ENCODE results near the gene PPFIBP2.

The PPFIBP2 gene

GRCh38 chr11:7635137-7635536 lies 121.3 kb downstream of the PPFIBP2 start:
- H3K9me2 ChIP-seq (ENCODE audit: low read depth, low read length) = no peaks in the 10 kb centered on the region
- no peak overlapping the region for H3K27ac ChIP-seq (ENCODE audit: low read depth, low read length, poor library complexity, severe bottlenecking)
- no peaks in the 10 kb centered on the region for H3K79me2 ChIP-seq (ENCODE audit: insufficient read depth, low read length)
- H3K4me2 ChIP-seq (ENCODE audit: low read length) = no peak overlapping the region
- TF ChIP-seq, protein P1, sequence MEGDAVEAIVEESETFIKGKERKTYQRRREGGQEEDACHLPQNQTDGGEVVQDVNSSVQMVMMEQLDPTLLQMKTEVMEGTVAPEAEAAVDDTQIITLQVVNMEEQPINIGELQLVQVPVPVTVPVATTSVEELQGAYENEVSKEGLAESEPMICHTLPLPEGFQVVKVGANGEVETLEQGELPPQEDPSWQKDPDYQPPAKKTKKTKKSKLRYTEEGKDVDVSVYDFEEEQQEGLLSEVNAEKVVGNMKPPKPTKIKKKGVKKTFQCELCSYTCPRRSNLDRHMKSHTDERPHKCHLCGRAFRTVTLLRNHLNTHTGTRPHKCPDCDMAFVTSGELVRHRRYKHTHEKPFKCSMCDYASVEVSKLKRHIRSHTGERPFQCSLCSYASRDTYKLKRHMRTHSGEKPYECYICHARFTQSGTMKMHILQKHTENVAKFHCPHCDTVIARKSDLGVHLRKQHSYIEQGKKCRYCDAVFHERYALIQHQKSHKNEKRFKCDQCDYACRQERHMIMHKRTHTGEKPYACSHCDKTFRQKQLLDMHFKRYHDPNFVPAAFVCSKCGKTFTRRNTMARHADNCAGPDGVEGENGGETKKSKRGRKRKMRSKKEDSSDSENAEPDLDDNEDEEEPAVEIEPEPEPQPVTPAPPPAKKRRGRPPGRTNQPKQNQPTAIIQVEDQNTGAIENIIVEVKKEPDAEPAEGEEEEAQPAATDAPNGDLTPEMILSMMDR (IDR thresholded peaks at IDR 0.05; ENCODE audit: low read length) = no peak
- TF ChIP-seq EZH2 (IDR thresholded peaks at IDR 0.05; ENCODE audit: borderline replicate concordance, low read length) = no peak
- H2AFZ ChIP-seq (ENCODE audit: low read length) = no peak overlapping the region
- no peaks in the 10 kb centered on the region for H4K20me1 ChIP-seq (ENCODE audit: insufficient read depth, low read length)
- H3K9me3 ChIP-seq (ENCODE audit: low read length) = no peaks in the 10 kb centered on the region
- H3K4me1 ChIP-seq (ENCODE audit: insufficient read depth, low read length, severe bottlenecking) = peaks cover 9% of the 10 kb centered on the region
- H3K4me3 ChIP-seq (ENCODE audit: low read depth, low read length, poor library complexity, severe bottlenecking) = no peak overlapping the region
- H3K9ac ChIP-seq (ENCODE audit: low read length) = no peak overlapping the region
- no peaks in the 10 kb centered on the region for H3F3A ChIP-seq (ENCODE audit: insufficient read depth, low read length)
- no peaks in the 10 kb centered on the region for H3K27me3 ChIP-seq (ENCODE audit: insufficient read depth, low read length)
- peaks cover 69% of the 10 kb centered on the region for H3K36me3 ChIP-seq (ENCODE audit: insufficient read depth, low read length)

- peaks cover 66% of the 10 kb centered on the region for H3K36me3 ChIP-seq (ENCODE audit: insufficient read depth, low read length)
- no peaks in the 10 kb centered on the region for H3K27me3 ChIP-seq (ENCODE audit: insufficient read depth, low read length)
- H3K4me2 ChIP-seq (ENCODE audit: low read length) = no peak overlapping the region
- H3K4me3 ChIP-seq (ENCODE audit: low read depth, low read length, poor library complexity, severe bottlenecking) = no peak overlapping the region
- H2AFZ ChIP-seq (ENCODE audit: low read length) = no peak overlapping the region
- H3F3A ChIP-seq (ENCODE audit: insufficient read depth, low read length) = no peaks in the 10 kb centered on the region
- H3K9me2 ChIP-seq (ENCODE audit: low read depth, low read length) = no peaks in the 10 kb centered on the region
- H3K9me3 ChIP-seq (ENCODE audit: low read length) = no peaks in the 10 kb centered on the region
- TF ChIP-seq EZH2 (IDR thresholded peaks at IDR 0.05; ENCODE audit: borderline replicate concordance, low read length) = no peak
- TF ChIP-seq, protein P1 (IDR thresholded peaks at IDR 0.05; ENCODE audit: low read length) = no peak
- H3K27ac ChIP-seq (ENCODE audit: low read depth, low read length, poor library complexity, severe bottlenecking) = no peak overlapping the region
- no peaks in the 10 kb centered on the region for H4K20me1 ChIP-seq (ENCODE audit: insufficient read depth, low read length)
- H3K4me1 ChIP-seq (ENCODE audit: insufficient read depth, low read length, severe bottlenecking) = peaks cover 9% of the 10 kb centered on the region
- H3K9ac ChIP-seq (ENCODE audit: low read length) = no peak overlapping the region
- no peaks in the 10 kb centered on the region for H3K79me2 ChIP-seq (ENCODE audit: insufficient read depth, low read length)
Measured at GRCh38 chr11:7635708-7636107, 121.9 kb downstream of the PPFIBP2 start.

DNA sequence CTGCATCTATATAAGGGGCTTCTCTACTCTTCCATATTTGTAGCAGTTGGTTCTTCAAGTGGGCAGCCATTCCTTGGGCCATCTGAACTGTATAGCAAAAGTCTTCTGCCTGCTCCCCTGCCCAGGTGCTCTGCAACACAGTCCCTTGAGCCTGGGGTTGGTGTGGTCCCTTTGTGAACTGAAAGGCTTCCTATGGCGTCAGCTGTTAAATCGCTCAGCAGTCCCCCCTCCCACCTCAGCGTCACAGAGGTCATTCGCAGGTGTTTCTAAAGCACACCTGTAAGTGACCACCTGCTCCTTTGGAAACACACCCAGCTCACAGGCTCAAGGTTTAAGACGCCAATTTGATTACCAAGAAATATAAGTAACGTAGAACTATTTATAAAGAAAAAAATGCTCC lies 122.6 kb downstream of the PPFIBP2 start:
- Histone ChIP-seq H3K9ac (ENCODE audit: low read length) (no peak overlapping the region), H3K9me3 (ENCODE audit: low read length) (no peaks in the 10 kb centered on the region), H3K4me3 (ENCODE audit: low read depth, low read length, poor library complexity, severe bottlenecking) (no peak overlapping the region), H2AFZ (ENCODE audit: low read length) (no peak overlapping the region), H3K36me3 (ENCODE audit: insufficient read depth, low read length) (peaks cover 66% of the 10 kb centered on the region), H3K9me2 (ENCODE audit: low read depth, low read length) (no peaks in the 10 kb centered on the region), H3K27me3 (ENCODE audit: insufficient read depth, low read length) (no peaks in the 10 kb centered on the region), H3K27ac (ENCODE audit: low read depth, low read length, poor library complexity, severe bottlenecking) (no peak overlapping the region), H3K79me2 (ENCODE audit: insufficient read depth, low read length) (no peaks in the 10 kb centered on the region), H3F3A (ENCODE audit: insufficient read depth, low read length) (no peaks in the 10 kb centered on the region), H4K20me1 (ENCODE audit: insufficient read depth, low read length) (no peaks in the 10 kb centered on the region), H3K4me1 (ENCODE audit: insufficient read depth, low read length, severe bottlenecking) (peaks cover 9% of the 10 kb centered on the region), H3K4me2 (ENCODE audit: low read length) (no peak overlapping the region)
- TF ChIP-seq EZH2 (IDR thresholded peaks at IDR 0.05; ENCODE audit: borderline replicate concordance, low read length) = no peak
- TF ChIP-seq, protein P1 (IDR thresholded peaks at IDR 0.05; ENCODE audit: low read length) = no peak
